ENCODE data around the gene ZNG1A. TPM values are rescaled to one million over a fixed set of nuclear protein-coding genes. Genes with fewer than 3 reads are reported as not detected.
A peak's percentile ranks its signal among the peaks of the same experiment; 100 is the strongest.
"Not testable (repeated sequence)": the region's sequence is repeated elsewhere in the genome, so short reads cannot be mapped to it uniquely, and the experiment has no call there.

The ZNG1A gene
- total RNA-seq, 6 experiments from 2014 or later, result 20.1 to 27.7 (median 24.6) TPM

GRCh38 chr9:211036-211435, 32.2 kb upstream of the ZNG1A start:
- no peak overlapping the region for H3K27ac Mint-ChIP-seq
- no peak for DNase-seq
- peaks cover 2% of the 10 kb centered on the region for H3K27me3 Mint-ChIP-seq (ENCODE audit: insufficient read depth)
- no peaks in the 10 kb centered on the region for H3K36me3 Mint-ChIP-seq (ENCODE audit: low read depth)
- no peak overlapping the region for H3K4me3 Mint-ChIP-seq
- TF ChIP-seq, protein P1, sequence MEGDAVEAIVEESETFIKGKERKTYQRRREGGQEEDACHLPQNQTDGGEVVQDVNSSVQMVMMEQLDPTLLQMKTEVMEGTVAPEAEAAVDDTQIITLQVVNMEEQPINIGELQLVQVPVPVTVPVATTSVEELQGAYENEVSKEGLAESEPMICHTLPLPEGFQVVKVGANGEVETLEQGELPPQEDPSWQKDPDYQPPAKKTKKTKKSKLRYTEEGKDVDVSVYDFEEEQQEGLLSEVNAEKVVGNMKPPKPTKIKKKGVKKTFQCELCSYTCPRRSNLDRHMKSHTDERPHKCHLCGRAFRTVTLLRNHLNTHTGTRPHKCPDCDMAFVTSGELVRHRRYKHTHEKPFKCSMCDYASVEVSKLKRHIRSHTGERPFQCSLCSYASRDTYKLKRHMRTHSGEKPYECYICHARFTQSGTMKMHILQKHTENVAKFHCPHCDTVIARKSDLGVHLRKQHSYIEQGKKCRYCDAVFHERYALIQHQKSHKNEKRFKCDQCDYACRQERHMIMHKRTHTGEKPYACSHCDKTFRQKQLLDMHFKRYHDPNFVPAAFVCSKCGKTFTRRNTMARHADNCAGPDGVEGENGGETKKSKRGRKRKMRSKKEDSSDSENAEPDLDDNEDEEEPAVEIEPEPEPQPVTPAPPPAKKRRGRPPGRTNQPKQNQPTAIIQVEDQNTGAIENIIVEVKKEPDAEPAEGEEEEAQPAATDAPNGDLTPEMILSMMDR (IDR thresholded peaks at IDR 0.05), result no peak
- no peaks in the 10 kb centered on the region for H3K4me1 Mint-ChIP-seq (ENCODE audit: low read depth)
- H3K9me3 Mint-ChIP-seq, result no peaks in the 10 kb centered on the region

DNA sequence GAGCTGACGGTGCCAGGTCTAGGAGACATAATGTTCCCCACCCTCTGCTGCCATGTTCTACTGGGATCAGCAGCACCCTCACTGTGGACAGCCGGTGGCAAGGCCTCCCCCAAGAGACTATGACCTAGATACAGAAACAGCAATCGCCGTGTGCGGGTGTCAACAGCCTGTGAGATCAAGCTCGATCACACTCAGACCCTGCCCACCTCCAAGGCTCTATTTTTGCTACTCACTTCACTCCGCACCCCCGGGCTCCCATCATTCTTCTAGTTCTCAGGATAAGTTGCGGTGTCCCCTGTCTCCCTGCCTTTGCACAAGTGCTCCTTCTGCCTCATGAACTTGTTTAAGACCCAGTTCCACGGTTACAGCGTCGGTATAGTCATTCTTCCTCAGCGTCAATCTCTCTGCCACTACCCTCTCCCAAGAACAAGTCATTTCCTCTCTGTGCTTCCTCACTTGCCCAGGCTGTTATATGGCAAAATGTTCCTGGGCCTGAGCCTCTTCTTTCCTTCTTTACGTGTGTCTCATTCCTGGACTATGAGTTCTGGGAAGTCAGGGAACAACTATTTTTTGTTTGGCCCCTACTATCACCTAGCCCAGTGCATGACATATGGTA, 30.4 kb upstream of the ZNG1A start:
- Mint-ChIP-seq H3K27me3 (ENCODE audit: insufficient read depth) (no peaks in the 10 kb centered on the region; the same call in 1 of the 2 replicates), H3K27ac (no peak overlapping the region), H3K4me1 (ENCODE audit: low read depth) (no peaks in the 10 kb centered on the region), H3K36me3 (ENCODE audit: low read depth) (no peaks in the 10 kb centered on the region), H3K4me3 (no peak overlapping the region), H3K9me3 (no peaks in the 10 kb centered on the region)
- no peak for DNase-seq
- TF ChIP-seq, protein P1 (IDR thresholded peaks at IDR 0.05), result no peak

- Mint-ChIP-seq H3K27me3 (ENCODE audit: insufficient read depth) (no peaks in the 10 kb centered on the region; the same call in 1 of the 2 replicates), H3K27ac (no peak overlapping the region)
Observed at GRCh38 chr9:206481-206880, 27.6 kb upstream of the ZNG1A start.

GRCh38 chr9:199601-200000, 20.7 kb upstream of the ZNG1A start:
- not testable (repeated sequence) for H3K9me3 Mint-ChIP-seq; H3K4me3 Mint-ChIP-seq; H3K36me3 Mint-ChIP-seq (ENCODE audit: low read depth); H3K27me3 Mint-ChIP-seq (ENCODE audit: insufficient read depth); H3K27ac Mint-ChIP-seq; DNase-seq; H3K4me1 Mint-ChIP-seq (ENCODE audit: low read depth)

More at GRCh38 chr9:206481-206880, 27.6 kb upstream of the ZNG1A start:
- no peak for DNase-seq
- Mint-ChIP-seq H3K4me3 (no peak overlapping the region), H3K36me3 (ENCODE audit: low read depth) (no peaks in the 10 kb centered on the region), H3K9me3 (no peaks in the 10 kb centered on the region), H3K4me1 (ENCODE audit: low read depth) (no peaks in the 10 kb centered on the region)
- TF ChIP-seq, protein P1 (IDR thresholded peaks at IDR 0.05), result no peak

DNA sequence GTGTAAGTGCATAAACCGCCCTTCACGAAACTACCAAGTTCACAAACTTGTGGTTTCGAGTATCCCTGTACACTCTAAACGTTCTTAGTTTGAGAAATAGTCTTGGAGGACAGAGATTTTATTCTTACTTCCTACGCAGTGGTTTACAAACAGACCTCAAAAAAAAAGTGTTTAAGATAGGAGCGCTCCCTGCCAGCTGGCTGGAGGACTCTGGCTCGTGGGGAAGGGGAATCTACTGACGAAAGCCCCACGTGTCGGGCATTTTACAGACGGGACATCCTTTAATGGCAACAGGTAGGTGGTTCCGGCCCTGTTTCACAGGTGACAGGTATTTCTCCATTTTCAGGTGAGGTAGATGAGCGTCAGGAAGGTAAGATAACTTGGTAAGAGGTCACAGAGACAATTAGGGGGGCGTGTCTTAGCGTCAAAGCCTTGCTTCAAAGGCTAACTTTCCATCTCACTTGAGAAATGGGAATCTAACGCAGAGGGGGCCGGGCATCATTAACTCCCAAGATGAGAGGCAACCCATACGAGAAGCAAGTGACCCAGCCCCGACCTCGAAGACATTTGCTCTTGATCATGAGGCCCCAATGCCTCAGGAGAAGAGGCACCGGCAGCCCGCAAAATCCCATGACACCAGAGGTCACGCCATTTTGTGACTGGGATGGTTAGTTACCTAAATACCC, 573 bp downstream of the ZNG1A start:
- not testable (repeated sequence) for H3K27me3 Mint-ChIP-seq (ENCODE audit: insufficient read depth); H3K36me3 Mint-ChIP-seq (ENCODE audit: low read depth); H3K9me3 Mint-ChIP-seq; DNase-seq; H3K4me1 Mint-ChIP-seq (ENCODE audit: low read depth)
- Mint-ChIP-seq H3K4me3 (peak overlapping the region; percentile 93), H3K27ac (peak overlapping the region; percentile 89)

DNA sequence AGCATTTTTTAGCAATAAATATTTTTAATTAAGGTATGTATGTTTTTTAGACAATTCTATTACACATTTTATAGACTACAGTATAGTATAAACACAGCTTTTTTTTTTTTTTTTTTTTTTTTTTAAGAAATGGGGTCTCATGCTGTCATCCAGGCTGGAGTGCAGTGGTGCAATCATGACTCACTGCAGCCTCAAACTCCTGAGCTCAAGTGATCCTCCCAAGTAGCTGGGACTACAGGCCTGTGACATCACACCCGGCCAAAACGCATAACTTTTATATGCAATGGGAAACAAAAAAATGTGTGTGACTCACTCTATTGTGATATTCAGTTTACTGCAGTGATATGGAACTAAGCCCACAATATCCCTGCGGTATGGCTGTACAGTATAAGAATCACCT, 9.1 kb downstream of the ZNG1A start:
- not testable (repeated sequence) for DNase-seq; H3K27ac Mint-ChIP-seq; H3K36me3 Mint-ChIP-seq (ENCODE audit: low read depth); H3K4me1 Mint-ChIP-seq (ENCODE audit: low read depth); H3K4me3 Mint-ChIP-seq; H3K27me3 Mint-ChIP-seq (ENCODE audit: insufficient read depth); H3K9me3 Mint-ChIP-seq

DNA sequence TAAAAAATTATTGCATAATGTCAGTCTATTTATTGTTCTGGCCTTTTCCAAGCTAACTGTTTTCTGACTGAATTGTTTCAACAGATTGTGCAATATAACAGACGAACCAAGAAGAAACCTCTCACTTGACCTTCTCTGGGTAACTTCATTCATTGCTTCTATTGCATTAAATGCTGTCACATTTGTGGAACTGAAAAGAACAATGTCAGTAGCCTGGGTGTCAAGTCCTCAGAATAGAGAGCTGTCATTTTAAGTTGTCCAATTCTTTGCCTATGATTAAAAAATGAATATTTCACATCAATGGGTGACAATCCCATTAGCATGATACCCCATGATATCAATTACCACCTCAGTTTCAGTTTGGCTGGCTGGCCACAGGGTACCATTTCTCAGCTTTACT, 19.0 kb downstream of the ZNG1A start:
- not testable (repeated sequence) for H3K27ac Mint-ChIP-seq; H3K27me3 Mint-ChIP-seq (ENCODE audit: insufficient read depth); H3K36me3 Mint-ChIP-seq (ENCODE audit: low read depth); H3K4me3 Mint-ChIP-seq; H3K4me1 Mint-ChIP-seq (ENCODE audit: low read depth); H3K9me3 Mint-ChIP-seq; DNase-seq

- H3K4me1 Mint-ChIP-seq (ENCODE audit: low read depth); DNase-seq; H3K36me3 Mint-ChIP-seq (ENCODE audit: low read depth); H3K27ac Mint-ChIP-seq; H3K27me3 Mint-ChIP-seq (ENCODE audit: insufficient read depth); H3K4me3 Mint-ChIP-seq; H3K9me3 Mint-ChIP-seq: not testable (repeated sequence)
Observed at GRCh38 chr9:151173-151572, 27.7 kb downstream of the ZNG1A start.

DNA sequence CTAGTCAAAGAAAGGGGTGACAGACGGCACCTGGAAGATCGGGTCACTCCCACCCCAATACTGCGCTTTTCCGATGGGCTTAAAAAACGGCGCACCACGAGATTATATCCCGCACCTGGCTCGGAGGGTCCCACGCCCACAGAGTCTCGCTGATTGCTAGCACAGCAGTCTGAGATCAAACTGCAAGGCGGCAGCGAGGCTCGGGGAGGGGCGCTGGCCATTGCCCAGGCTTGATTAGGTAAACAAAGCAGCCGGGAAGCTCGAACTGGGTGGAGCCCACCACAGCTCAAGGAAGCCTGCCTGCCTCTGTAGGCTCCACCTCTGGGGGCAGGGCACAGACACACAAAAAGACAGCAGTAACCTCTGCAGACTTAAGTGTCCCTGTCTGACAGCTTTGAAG, 39.0 kb downstream of the ZNG1A start:
- H3K27ac Mint-ChIP-seq; H3K36me3 Mint-ChIP-seq (ENCODE audit: low read depth); H3K4me1 Mint-ChIP-seq (ENCODE audit: low read depth); H3K4me3 Mint-ChIP-seq; H3K27me3 Mint-ChIP-seq (ENCODE audit: insufficient read depth); H3K9me3 Mint-ChIP-seq; DNase-seq: not testable (repeated sequence)

- not testable (repeated sequence) for H3K9me3 Mint-ChIP-seq; H3K4me3 Mint-ChIP-seq; H3K27ac Mint-ChIP-seq; H3K4me1 Mint-ChIP-seq (ENCODE audit: low read depth); DNase-seq; H3K36me3 Mint-ChIP-seq (ENCODE audit: low read depth)
- H3K27me3 Mint-ChIP-seq (ENCODE audit: insufficient read depth), result peaks cover 24% of the 10 kb centered on the region
Observed at GRCh38 chr9:117995-118467, 60.8 kb downstream of the ZNG1A start, which contains the start of gene FOXD4. FOXD4 (minus strand) TSS chr9:118417; CDS start chr9:118119, 298 bp downstream.
